ENCODE data around the gene MIB2.

GRCh38 chr1:1677718-1678580 is 62.6 kb downstream of the MIB2 start:
- TF ChIP-seq CTCF (IDR thresholded peaks at IDR 0.05) (no peak), POLR2A (IDR thresholded peaks at IDR 0.05) (no peak)
